Neural cell (in vitro differentiated cells): ENCODE data around the gene RAB3IL1. TPM values are rescaled to one million over a fixed set of nuclear protein-coding genes. Genes with fewer than 3 reads are reported as not detected.

Experiments used
- H2AFZ ChIP-seq: fragments of 200-600, 300-800 bp; sonication (generic), shearing (Covaris generic); 2 replicates; pipeline ENCODE4 v1.6.0; 2014; ENCODE audit warnings: low read depth, mild to moderate bottlenecking, antibody characterized with exemption, low read length, moderate library complexity
- H3F3A ChIP-seq: fragments of 200-600 bp; shearing (Covaris generic); 2 replicates; pipeline ENCODE4 v1.6.1; 2016; ENCODE audit warnings: mild to moderate bottlenecking, moderate library complexity, mixed read lengths, antibody characterized with exemption, low read length; ENCODE audit not compliant: insufficient read depth, poor library complexity, severe bottlenecking
- H3K27ac ChIP-seq: fragments of 200-600, 300-800 bp; sonication (generic), shearing (Covaris generic); 2 replicates; pipeline ENCODE4 v1.5.1; 2014; ENCODE audit warnings: mild to moderate bottlenecking, low read length, moderate library complexity
- H3K27me3 ChIP-seq: fragments of 300-800, 200-600 bp; sonication (generic), shearing (Covaris generic); 2 replicates; pipeline ENCODE4 v1.6.0; 2014; ENCODE audit warnings: mild to moderate bottlenecking, low read depth, low read length, moderate library complexity; ENCODE audit not compliant: insufficient read depth
- H3K36me3 ChIP-seq: fragments of 300-800, 200-600 bp; sonication (generic), shearing (Covaris generic); 2 replicates; pipeline ENCODE4 v1.5.1; 2014; ENCODE audit warnings: mild to moderate bottlenecking, antibody characterized with exemption, low read length, moderate library complexity; ENCODE audit not compliant: insufficient read depth
- H3K4me2 ChIP-seq: fragments of 300-800, 200-600 bp; sonication (generic), shearing (Covaris generic); 2 replicates; pipeline ENCODE4 v1.6.0; 2014; ENCODE audit warnings: mild to moderate bottlenecking, low read length
- H3K4me3 ChIP-seq: fragments of 300-800, 200-600 bp; sonication (generic), shearing (Covaris generic); 2 replicates; pipeline ENCODE4 v1.5.1; 2014; ENCODE audit warnings: mild to moderate bottlenecking, low read length, moderate library complexity
- H3K79me2 ChIP-seq: fragments of 200-600 bp; shearing (Covaris generic); replicated peaks from 2 replicates; pipeline ENCODE4 v1.6.0; 2014; ENCODE audit warnings: mild to moderate bottlenecking, low read length, moderate library complexity; ENCODE audit not compliant: insufficient read depth
- H3K9ac ChIP-seq: fragments of 300-800, 200-600 bp; sonication (generic), shearing (Covaris generic); 2 replicates; pipeline ENCODE4 v1.6.1; 2016; ENCODE audit warnings: mild to moderate bottlenecking, low read length, mixed read lengths
- H3K9me2 ChIP-seq: fragments of 200-600 bp; shearing (Covaris generic); 2 replicates; pipeline ENCODE4 v1.6.1; 2016; ENCODE audit warnings: mild to moderate bottlenecking, low read length, mixed read lengths; ENCODE audit not compliant: insufficient read depth
- H3K9me3 ChIP-seq: fragments of 200-600, 300-800 bp; sonication (generic), shearing (Covaris generic); 2 replicates; pipeline ENCODE4 v1.6.1; 2016; ENCODE audit warnings: mild to moderate bottlenecking, mixed run types, low read length, moderate library complexity, mixed read lengths
- H4K20me1 ChIP-seq: fragments of 200-600 bp; shearing (Covaris generic); 2 replicates; pipeline ENCODE4 v1.6.1; 2016; ENCODE audit warnings: mild to moderate bottlenecking, mixed run types; ENCODE audit not compliant: insufficient read depth
- CTCF ChIP-seq: fragments of 450-650 bp; IDR thresholded peaks from 2 replicates; pipeline ENCODE4 v1.5.1; 2014; ENCODE audit warnings: antibody characterized with exemption, mild to moderate bottlenecking, moderate library complexity; ENCODE audit not compliant: poor library complexity, severe bottlenecking
- EP300 ChIP-seq: fragments of 450-650 bp; conservative IDR thresholded peaks from 2 replicates; pipeline ENCODE4 v1.6.1; 2014; ENCODE audit warnings: antibody characterized with exemption, mild to moderate bottlenecking, moderate library complexity; ENCODE audit not compliant: poor library complexity, severe bottlenecking
- EZH2 ChIP-seq: fragments of 200-600, 300-800 bp; shearing (Covaris generic), sonication (generic); IDR thresholded peaks from 2 replicates; pipeline ENCODE4 v1.6.1; 2014; ENCODE audit warnings: antibody characterized with exemption, low read length, borderline replicate concordance, mild to moderate bottlenecking; ENCODE audit not compliant: insufficient read depth, poor library complexity, severe bottlenecking
- MXI1 ChIP-seq: fragments of 450-650 bp; conservative IDR thresholded peaks from 2 replicates; pipeline ENCODE4 v1.6.1; 2014; ENCODE audit warnings: antibody characterized with exemption, mild to moderate bottlenecking; ENCODE audit not compliant: poor library complexity, severe bottlenecking
- POLR2AphosphoS5 ChIP-seq: IDR thresholded peaks from 2 replicates; pipeline ENCODE4 v1.6.1; 2012
- RAD21 ChIP-seq: fragments of 450-650 bp; conservative IDR thresholded peaks from 2 replicates; pipeline ENCODE4 v1.6.1; 2014; ENCODE audit warnings: antibody characterized with exemption, mild to moderate bottlenecking, moderate library complexity
- REST ChIP-seq: IDR thresholded peaks from 2 replicates; pipeline ENCODE4 v1.6.1; 2012; ENCODE audit warnings: borderline replicate concordance
- SMC3 ChIP-seq: fragments of 450-650 bp; conservative IDR thresholded peaks from 2 replicates; pipeline ENCODE4 v1.6.1; 2014; ENCODE audit warnings: antibody characterized with exemption, mild to moderate bottlenecking, moderate library complexity; ENCODE audit not compliant: poor library complexity
- TAF1 ChIP-seq: IDR thresholded peaks from 2 replicates; pipeline ENCODE4 v1.6.1; 2012; ENCODE audit warnings: low read depth
- polyA plus RNA-seq: library from polyadenylated mRNA; depleted of rRNA; stranded (reverse); fragments of >200 nt; gene quantifications from 2 replicates; pipeline ENCODE4 v1.2.3, GENCODE V29; 2014

Gene RAB3IL1
- polyA plus RNA-seq, 1 donor from 2014 or later: 1.6 TPM

- Histone ChIP-seq H3K36me3 (no peaks in the 10 kb centered on the region), H3K4me3 (no peak overlapping the region), H2AFZ (no peak overlapping the region), H3K27ac (no peak overlapping the region), H3K9ac (no peak overlapping the region), H3K9me2 (no peaks in the 10 kb centered on the region), H4K20me1 (no peaks in the 10 kb centered on the region), H3K4me2 (no peak overlapping the region), H3K79me2 (no peaks in the 10 kb centered on the region), H3F3A (peaks cover 7% of the 10 kb centered on the region), H3K9me3 (no peaks in the 10 kb centered on the region), H3K27me3 (no peaks in the 10 kb centered on the region)
- TF ChIP-seq RAD21: no peak
- no peak for TF ChIP-seq SMC3
- TF ChIP-seq MXI1: no peak
- no peak for TF ChIP-seq TAF1
- no peak for TF ChIP-seq POLR2AphosphoS5
- TF ChIP-seq EZH2: no peak
- no peak for TF ChIP-seq REST
- no peak for TF ChIP-seq CTCF
Measured at GRCh38 chr11:61902313-61902712, 15.1 kb downstream of the RAB3IL1 start.

GRCh38 chr11:61901397-61901796 is 16.0 kb downstream of the RAB3IL1 start:
- Histone ChIP-seq H3K9me2 (no peaks in the 10 kb centered on the region), H3K36me3 (no peaks in the 10 kb centered on the region), H3K27ac (no peak overlapping the region), H2AFZ (no peak overlapping the region), H3K4me2 (no peak overlapping the region), H3K9ac (no peak overlapping the region), H3F3A (peaks cover 7% of the 10 kb centered on the region), H3K79me2 (no peaks in the 10 kb centered on the region), H3K9me3 (no peaks in the 10 kb centered on the region), H3K4me3 (no peak overlapping the region), H3K27me3 (no peaks in the 10 kb centered on the region), H4K20me1 (no peaks in the 10 kb centered on the region)
- no peak for TF ChIP-seq POLR2AphosphoS5

GRCh38 chr11:61900251-61900650 is 17.1 kb downstream of the RAB3IL1 start:
- H3K4me2 ChIP-seq: no peak overlapping the region
- H3K9me3 ChIP-seq: no peaks in the 10 kb centered on the region
- no peaks in the 10 kb centered on the region for H3K36me3 ChIP-seq
- no peak overlapping the region for H2AFZ ChIP-seq
- H3K9ac ChIP-seq: peak overlapping the region; percentile 53
- no peaks in the 10 kb centered on the region for H3K27me3 ChIP-seq
- H3K4me3 ChIP-seq: no peak overlapping the region
- TF ChIP-seq EP300: no peak
- TF ChIP-seq MXI1: no peak
- TF ChIP-seq SMC3: no peak
- no peak for TF ChIP-seq CTCF
- TF ChIP-seq EZH2: no peak
- no peak for TF ChIP-seq REST
- TF ChIP-seq TAF1: no peak
- no peak for TF ChIP-seq RAD21
- no peaks in the 10 kb centered on the region for H3K79me2 ChIP-seq
- H3K27ac ChIP-seq: peak overlapping the region; percentile 81
- H3K9me2 ChIP-seq: no peaks in the 10 kb centered on the region
- H3F3A ChIP-seq: peaks cover 7% of the 10 kb centered on the region
- H4K20me1 ChIP-seq: no peaks in the 10 kb centered on the region
